Spleen (tissue), 11 donors: ENCODE data around the gene PSMD13. TPM values are rescaled to one million over a fixed set of nuclear protein-coding genes. Genes with fewer than 3 reads are reported as not detected.

ENCODE experiments used
- DNase-seq: peaks from one replicate; pipeline ENCODE4 v3.0.0-alpha.2; 2020
- H3K27ac ChIP-seq, 8 donors: fragments of 200-600 bp; sonication (generic) in 7 of 8; 1 replicate in 4 of 8; 2 replicates in 4 of 8; pipeline versions ENCODE4 v1.5.0 to v1.8.0; 2016 to 2021; ENCODE audit warnings: inconsistent platforms in 4 of 8, mild to moderate bottlenecking in 4 of 8, moderate library complexity in 1 of 8
- H3K27me3 ChIP-seq, 7 donors: fragments of 200-600 bp; sonication (generic) in 6 of 7; replicated peaks in 1 of 7; 1 replicate in 4 of 7; 2 replicates in 3 of 7; pipeline versions ENCODE4 v1.5.0 to v1.8.0; 2016 to 2021; ENCODE audit warnings: inconsistent platforms in 3 of 7, mild to moderate bottlenecking in 1 of 7
- H3K36me3 ChIP-seq, 6 donors: fragments of 200-600 bp; sonication (generic) in 5 of 6; 1 replicate in 4 of 6; 2 replicates in 2 of 6; pipeline versions ENCODE4 v1.5.0 to v1.8.0; 2016 to 2021; ENCODE audit warnings: inconsistent platforms in 2 of 6
- H3K4me1 ChIP-seq, 6 donors: fragments of 200-600 bp; sonication (generic) in 5 of 6; 1 replicate in 3 of 6; 2 replicates in 3 of 6; pipeline versions ENCODE4 v1.5.0 to v1.8.0; 2016 to 2021; ENCODE audit warnings: inconsistent platforms in 3 of 6
- H3K4me3 ChIP-seq, 8 donors: fragments of 200-600 bp; sonication (generic) in 7 of 8; 1 replicate in 4 of 8; 2 replicates in 4 of 8; pipeline versions ENCODE4 v1.5.0 to v1.8.0; 2016 to 2021; ENCODE audit warnings: inconsistent platforms in 4 of 8, mild to moderate bottlenecking in 4 of 8, moderate library complexity in 2 of 8
- H3K9me3 ChIP-seq, 8 donors: fragments of 200-600 bp; sonication (generic) in 7 of 8; 1 replicate in 4 of 8; 2 replicates in 4 of 8; pipeline versions ENCODE4 v1.5.0 to v1.8.0; 2016 to 2021; ENCODE audit warnings: inconsistent platforms in 4 of 8
- CTCF ChIP-seq, 11 experiments: fragments of 200-600 bp in 7 of 11; fragments of 450-650 bp in 4 of 11; sonication (generic) in 4 of 11; IDR thresholded peaks in 8 of 11; conservative IDR thresholded peaks in 3 of 11; 1 replicate in 7 of 11; 2 replicates in 4 of 11; pipeline versions ENCODE4 v1.4.0 to v1.8.0; 2016 to 2021; ENCODE audit warnings: antibody characterized with exemption in 11 of 11, inconsistent platforms in 4 of 11, mild to moderate bottlenecking in 1 of 11
- POLR2A ChIP-seq, 3 donors: fragments of 450-650 bp; IDR thresholded peaks; one replicate each; pipeline ENCODE4 v1.5.1; 2017; ENCODE audit warnings: antibody characterized with exemption in 3 of 3, mild to moderate bottlenecking in 1 of 3
- POLR2AphosphoS5 ChIP-seq, 3 donors: sonication (generic); formaldehyde crosslinking; IDR thresholded peaks; one replicate each; pipeline ENCODE4 v1.5.1; 2017; ENCODE audit warnings: antibody characterized with exemption in 3 of 3
- WGBS, 5 donors: extraction: QIAGEN DNeasy Blood & Tissue Kit in 3 of 5; methylation state at CpG; one replicate each; pipeline versions ENCODE4 v1.1.5 to v1.1.7; 2013 to 2018; 5-methylcytosine and 5-hydroxymethylcytosine counted together
- intact Hi-C: fragments of 100-400 bp; cut with DNase I; formaldehyde crosslinking; loops from one replicate; pipeline ENCODE4 v1.15.0; 2023; ENCODE audit warnings: low total_unique reads
- polyA plus RNA-seq, 3 donors: library from polyadenylated mRNA; stranded (reverse); fragments of 200-250 nt; gene quantifications; one replicate each; pipeline ENCODE4 v1.2.1, GENCODE V29; 2013
- total RNA-seq, 7 donors: library from RNA; depleted of rRNA in 3 of 7; stranded (reverse); fragments of >200 nt in 3 of 7; fragmentation: NEBNext Ultra II Directional in 4 of 7; extraction: Animal tissue kit (Norgen Biotek cat#: 25700) in 4 of 7; gene quantifications; one replicate each; pipeline versions ENCODE4 v1.1.0 to v1.2.1, GENCODE V29; 2016 to 2021
- donor health status: healthy with polysubstance abuse.
- donor health status: DM: no; HTN: no; CAD: no; lungs with moderate emphysema.
- donor health status: DM: no; HTN: no; CAD: no.
- donor health status: Bipolar disorder and iron deficiency.
- donor health status: healthy.
- donor health status: DM: no; HTN: no; CAD: no.
- donor health status: DM: yes; HTN: yes; CAD: no.

The PSMD13 gene
- total and polyA plus RNA-seq, 10 donors = 93.6 to 229 (median 102) TPM

- 64 to 76% (median 71%) methylated on average over 12 to 13 of the region's 13 CpGs for WGBS, 5 donors
- H3K27me3 ChIP-seq = peaks cover 0 to 34% (median 8%) of the 10 kb centered on the region in 7 donors
- peaks cover 0 to 39% (median 26%) of the 10 kb centered on the region in 6 donors for H3K36me3 ChIP-seq
- no peaks in the 10 kb centered on the region for H3K9me3 ChIP-seq
- H3K4me3 ChIP-seq = no peak overlapping the region
- TF ChIP-seq CTCF (IDR thresholded peaks at IDR 0.05 in 8 of 11, conservative IDR thresholded peaks at IDR 0.05 in 3 of 11) (no peak), POLR2AphosphoS5 (IDR thresholded peaks at IDR 0.05) (peak in 2 of 3 donors; percentile 7 to 26)
- intact Hi-C loops = no loop called here
- H3K27ac ChIP-seq = peak overlapping the region in 2 of 8 donors; percentile 22 to 41
- peak; percentile 71 for DNase-seq
- H3K4me1 ChIP-seq = peaks cover 0 to 51% (median 13%) of the 10 kb centered on the region in 6 donors
These were observed 60.3 kb downstream of the PSMD13 start for GRCh38 chr11:297051-297585.

- Histone ChIP-seq H3K9me3 (no peaks in the 10 kb centered on the region), H3K4me1 (peaks cover 0 to 51% (median 14%) of the 10 kb centered on the region in 6 donors), H3K27me3 (peaks cover 0 to 34% (median 8%) of the 10 kb centered on the region in 7 donors), H3K36me3 (peaks cover 0 to 32% (median 22%) of the 10 kb centered on the region in 6 donors), H3K4me3 (no peak overlapping the region), H3K27ac (peak overlapping the region in 3 of 8 donors; percentile 22 to 46 (median 34))
- WGBS, 5 donors = 47 to 61% (median 51%) methylated on average over 24 to 26 of the region's 26 CpGs
- intact Hi-C loops = no loop called here
- DNase-seq = peak; percentile 75
- TF ChIP-seq POLR2A (IDR thresholded peaks at IDR 0.05) (no peak), POLR2AphosphoS5 (IDR thresholded peaks at IDR 0.05) (peak; percentile 35 to 49 (median 37))
These were observed 61.0 kb downstream of the PSMD13 start for GRCh38 chr11:297586-298405.

- TF ChIP-seq POLR2AphosphoS5 (IDR thresholded peaks at IDR 0.05) (peak; percentile 6 to 70 (median 13)), CTCF (IDR thresholded peaks at IDR 0.05 in 8 of 11, conservative IDR thresholded peaks at IDR 0.05 in 3 of 11) (no peak), POLR2A (IDR thresholded peaks at IDR 0.05) (no peak)
- H3K4me1 ChIP-seq = peaks cover 0 to 58% (median 18%) of the 10 kb centered on the region in 6 donors
These were observed 61.8 kb downstream of the PSMD13 start for GRCh38 chr11:298406-299065.

GRCh38 chr11:299081-299891 is 62.5 kb downstream of the PSMD13 start, which contains the start of gene IFITM5:
Gene IFITM5, minus strand, starts transcription at chr11:299526. Its CDS starts 36 bp downstream, at chr11:299490.
- peaks cover 0 to 63% (median 21%) of the 10 kb centered on the region in 6 donors for H3K4me1 ChIP-seq
- peaks cover 0 to 17% (median 10%) of the 10 kb centered on the region in 6 donors for H3K36me3 ChIP-seq
- TF ChIP-seq POLR2AphosphoS5 (IDR thresholded peaks at IDR 0.05) = peak; percentile 2 to 62 (median 15)
- no peak for TF ChIP-seq POLR2A (IDR thresholded peaks at IDR 0.05)
- 68 to 74% (median 69%) methylated on average over 17 to 40 of the region's 40 CpGs for WGBS, 5 donors
- intact Hi-C loops = no loop called here
- peaks cover 0 to 34% (median 8%) of the 10 kb centered on the region in 7 donors for H3K27me3 ChIP-seq
- H3K27ac ChIP-seq = peak within 1 kb of the TSS in 1 of 8 donors; percentile 46
- H3K4me3 ChIP-seq = no peak within 1 kb of the TSS
- H3K9me3 ChIP-seq = no peaks in the 10 kb centered on the region
- DNase-seq = peak; percentile 75

More at GRCh38 chr11:298406-299065, 61.8 kb downstream of the PSMD13 start:
- Histone ChIP-seq H3K27me3 (peaks cover 0 to 34% (median 8%) of the 10 kb centered on the region in 7 donors), H3K4me3 (no peak overlapping the region), H3K27ac (peak overlapping the region in 1 of 8 donors; percentile 46), H3K36me3 (peaks cover 0 to 25% (median 17%) of the 10 kb centered on the region in 6 donors), H3K9me3 (no peaks in the 10 kb centered on the region)
- intact Hi-C loops = no loop called here
- DNase-seq = peak; percentile 72
- 34 to 82% (median 65%) methylated on average over 5 to 15 of the region's 15 CpGs for WGBS, 5 donors
